ENCODE results near the gene RAF1.

Gene RAF1

GRCh38 chr3:12593473-12593872 is 70.4 kb downstream of the RAF1 start:
- no peak for DNase-seq (ENCODE audit: low read depth)
- H3K4me3 ChIP-seq (ENCODE audit: low read length), result no peak overlapping the region
- no peak for TF ChIP-seq CTCF (conservative IDR thresholded peaks at IDR 0.05; ENCODE audit: low read length)

GRCh38 chr3:12591997-12592715 is 71.8 kb downstream of the RAF1 start:
- DNase-seq (ENCODE audit: low read depth), result no peak
- no peak for TF ChIP-seq CTCF (conservative IDR thresholded peaks at IDR 0.05; ENCODE audit: low read length)
- H3K4me3 ChIP-seq (ENCODE audit: low read length), result no peak overlapping the region

- H3K4me3 ChIP-seq (ENCODE audit: low read length), result no peak overlapping the region
- no peak for DNase-seq (ENCODE audit: low read depth)
- no peak for TF ChIP-seq CTCF (conservative IDR thresholded peaks at IDR 0.05; ENCODE audit: low read length)
Observed at GRCh38 chr3:12591456-12591855, 72.5 kb downstream of the RAF1 start.

GRCh38 chr3:12590096-12590495 is 73.8 kb downstream of the RAF1 start:
- TF ChIP-seq CTCF (conservative IDR thresholded peaks at IDR 0.05; ENCODE audit: low read length), result no peak
- no peak overlapping the region for H3K4me3 ChIP-seq (ENCODE audit: low read length)
- no peak for DNase-seq (ENCODE audit: low read depth)

GRCh38 chr3:12588039-12589009 is 75.6 kb downstream of the RAF1 start:
- no peak for TF ChIP-seq CTCF (conservative IDR thresholded peaks at IDR 0.05; ENCODE audit: low read length)
- no peak for DNase-seq (ENCODE audit: low read depth)
- no peak overlapping the region for H3K4me3 ChIP-seq (ENCODE audit: low read length)

- DNase-seq (ENCODE audit: low read depth), result no peak
- no peak for TF ChIP-seq CTCF (conservative IDR thresholded peaks at IDR 0.05; ENCODE audit: low read length)
- H3K4me3 ChIP-seq (ENCODE audit: low read length), result no peak overlapping the region
Observed at GRCh38 chr3:12586403-12586802, 77.5 kb downstream of the RAF1 start.

Measured in AG10803 (cell line).